SK-N-SH (cell line): Measurements from ENCODE around the gene PITPNM3. TPM values are rescaled to one million over a fixed set of nuclear protein-coding genes. Genes with fewer than 3 reads are reported as not detected.
"Not testable (repeated sequence)": the region's sequence is repeated elsewhere in the genome, so short reads cannot be mapped to it uniquely, and the experiment has no call there.

Experiments
- CTCF ChIA-PET: fragments of 300-600, 350-600 bp; formaldehyde crosslinking; extraction: SDS; loops from one replicate; lab custom pipeline; 2021; lab: Yijun Ruan, JAX
- POLR2A ChIA-PET: fragments of 350-600 bp; sonication (Branson Sonifier 250); formaldehyde crosslinking; extraction: SDS; loops from one replicate; lab custom pipeline; 2020; ENCODE audit warnings: antibody characterized with exemption, inconsistent platforms; lab: Yijun Ruan, JAX
- DNase-seq: peaks from one replicate; pipeline ENCODE4 v3.0.0; 2012
- H2AFZ ChIP-seq: fragments of 200-600 bp; sonication (generic); 2 replicates; pipeline ENCODE4 v1.8.1; 2016; ENCODE audit warnings: antibody characterized with exemption, mild to moderate bottlenecking, low read depth
- H3F3A ChIP-seq: fragments of 200-600 bp; sonication (generic); replicated peaks from 2 replicates; pipeline ENCODE3; 2016; ENCODE audit warnings: antibody characterized with exemption, mild to moderate bottlenecking; ENCODE audit not compliant: insufficient read depth
- H3K27ac ChIP-seq, 2 experiments: fragments of 200-500 bp in 1 of 2; fragments of 200-600 bp in 1 of 2; sonication (Bioruptor generic) in 1 of 2; sonication (generic), shearing (Covaris generic) in 1 of 2; 2 replicates each; pipeline versions ENCODE4 v1.5.1 to v1.6.1; 2014 to 2016; ENCODE audit warnings: low read depth in 2 of 2, inconsistent platforms in 1 of 2, low read length in 1 of 2, mild to moderate bottlenecking in 1 of 2, mixed read lengths in 1 of 2
- H3K27me3 ChIP-seq: fragments of 200-600 bp; sonication (generic), shearing (Covaris generic); 2 replicates; pipeline ENCODE4 v1.6.1; 2016; ENCODE audit warnings: mixed run types; ENCODE audit not compliant: insufficient read depth
- H3K36me3 ChIP-seq, 2 experiments: fragments of 200-500 bp in 1 of 2; fragments of 200-600 bp in 1 of 2; sonication (Bioruptor generic) in 1 of 2; sonication (generic) in 1 of 2; replicated peaks in 1 of 2; 2 replicates each; pipeline versions ENCODE3 to v1.5.1; 2014 to 2016; ENCODE audit warnings: low read length in 1 of 2, mild to moderate bottlenecking in 1 of 2; ENCODE audit not compliant: insufficient read depth in 2 of 2, control insufficient read depth in 1 of 2
- H3K4me1 ChIP-seq, 2 experiments: fragments of 200-500 bp in 1 of 2; fragments of 200-600 bp in 1 of 2; sonication (Bioruptor generic) in 1 of 2; sonication (generic), shearing (Covaris generic) in 1 of 2; 2 replicates each; pipeline versions ENCODE4 v1.5.1 to v1.6.1; 2014 to 2016; ENCODE audit warnings: low read depth in 1 of 2, low read length in 1 of 2, mixed run types in 1 of 2; ENCODE audit not compliant: insufficient read depth in 2 of 2, control insufficient read depth in 1 of 2
- H3K4me2 ChIP-seq: fragments of 200-600 bp; sonication (generic), shearing (Covaris generic); 2 replicates; pipeline ENCODE4 v1.6.1; 2017; ENCODE audit warnings: mixed run types
- H3K4me3 ChIP-seq, 2 experiments: fragments of 200-500 bp in 1 of 2; fragments of 200-600 bp in 1 of 2; sonication (Bioruptor generic) in 1 of 2; sonication (generic), shearing (Covaris generic) in 1 of 2; 2 replicates each; pipeline versions ENCODE4 v1.5.1 to v1.8.1; 2014 to 2016; ENCODE audit warnings: low read depth in 2 of 2, inconsistent platforms in 1 of 2, low read length in 1 of 2, mild to moderate bottlenecking in 1 of 2, mixed read lengths in 1 of 2, moderate library complexity in 1 of 2
- H3K79me2 ChIP-seq: fragments of 200-600 bp; sonication (generic); 2 replicates; pipeline ENCODE4 v1.8.1; 2017; ENCODE audit warnings: mild to moderate bottlenecking; ENCODE audit not compliant: insufficient read depth
- H3K9ac ChIP-seq: fragments of 200-600 bp; sonication (generic); 2 replicates; pipeline ENCODE4 v1.6.1; 2017; ENCODE audit warnings: mixed run types
- H3K9me2 ChIP-seq: fragments of 200-600 bp; sonication (generic); 2 replicates; pipeline ENCODE4 v1.6.1; 2017; ENCODE audit warnings: mixed run types
- H3K9me3 ChIP-seq: fragments of 200-600 bp; sonication (generic); 2 replicates; pipeline ENCODE4 v1.6.1; 2017; ENCODE audit warnings: mixed run types, mild to moderate bottlenecking, moderate library complexity
- H4K20me1 ChIP-seq: fragments of 200-600 bp; sonication (generic); 2 replicates; pipeline ENCODE4 v1.6.1; 2017; ENCODE audit warnings: mild to moderate bottlenecking, mixed run types; ENCODE audit not compliant: insufficient read depth
- CHD2 ChIP-seq: fragments of 150-350 bp; IDR thresholded peaks from 2 replicates; pipeline ENCODE4 v1.6.1; 2018; ENCODE audit warnings: low read length; ENCODE audit not compliant: partially characterized antibody
- CTCF ChIP-seq: fragments of 200-600 bp; sonication (generic); IDR thresholded peaks from 2 replicates; pipeline ENCODE4 v1.6.1; 2017; ENCODE audit warnings: antibody characterized with exemption, mild to moderate bottlenecking, moderate library complexity
- ELF1 ChIP-seq: IDR thresholded peaks from 2 replicates; pipeline ENCODE4 v1.4.0; 2012
- EP300 ChIP-seq, 2 experiments: IDR thresholded peaks; 2 replicates each; pipeline versions ENCODE4 v1.4.0 to v1.6.1; 2012; ENCODE audit warnings: borderline replicate concordance in 1 of 2, low read depth in 1 of 2, low read length in 1 of 2
- EZH2phosphoT487 ChIP-seq: fragments of 200-600 bp; sonication (generic); IDR thresholded peaks from 2 replicates; pipeline ENCODE4 v1.6.1; 2017; ENCODE audit warnings: low read depth, mixed run types, mild to moderate bottlenecking, antibody characterized with exemption, moderate library complexity, borderline replicate concordance
- FOXJ3 ChIP-seq: sonication (generic); formaldehyde crosslinking; IDR thresholded peaks from 2 replicates; pipeline ENCODE4 v1.5.1; 2020; ENCODE audit warnings: mild to moderate bottlenecking, missing genetic modification reagents
- GATA2 ChIP-seq: sonication (generic); formaldehyde crosslinking; IDR thresholded peaks from 2 replicates; pipeline ENCODE4 v1.5.0; 2020; ENCODE audit warnings: mild to moderate bottlenecking, missing genetic modification reagents
- NRF1 ChIP-seq: IDR thresholded peaks from 2 replicates; pipeline ENCODE4 v1.6.1; 2012; ENCODE audit warnings: low read depth, mild to moderate bottlenecking, low read length
- PBX3 ChIP-seq: IDR thresholded peaks from 2 replicates; pipeline ENCODE4; 2012
- RFX5 ChIP-seq: IDR thresholded peaks from 2 replicates; pipeline ENCODE4 v1.6.1; 2012; ENCODE audit warnings: mild to moderate bottlenecking, improper control_type of control experiment, low read length
- TAF1 ChIP-seq: IDR thresholded peaks from 2 replicates; pipeline ENCODE4 v1.6.1; 2012; ENCODE audit warnings: low read depth, mild to moderate bottlenecking, low read length, moderate library complexity, borderline replicate concordance
- TEAD4 ChIP-seq: IDR thresholded peaks from 2 replicates; pipeline ENCODE4 v1.4.0; 2012; ENCODE audit warnings: mild to moderate bottlenecking, borderline replicate concordance; ENCODE audit not compliant: insufficient read depth
- YY1 ChIP-seq: IDR thresholded peaks from 2 replicates; pipeline ENCODE4 v1.4.0; 2012; ENCODE audit warnings: low read depth, mild to moderate bottlenecking
- WGBS: methylation state at CpG from one replicate; pipeline ENCODE4 v1.1.6; 2017; ENCODE audit warnings: low lambda C conversion rate; 5-methylcytosine and 5-hydroxymethylcytosine counted together
- polyA plus RNA-seq, 3 experiments: library from polyadenylated mRNA; depleted of rRNA; stranded (reverse); fragments of >200 nt; gene quantifications; 2 replicates each; pipeline ENCODE4 v1.2.3, GENCODE V29; 2012
- TF ChIP-seq, protein P1 (sequence below): IDR thresholded peaks from 2 replicates; pipeline ENCODE4 v1.6.1; 2012; ENCODE audit warnings: mild to moderate bottlenecking, low read depth, low read length, moderate library complexity

PITPNM3 gene
- polyA plus RNA-seq, 1 of the 3 experiments (the other 2 are of a cell fraction) = 0.82 TPM

- H3K9me2 ChIP-seq = no peaks in the 10 kb centered on the region
- H3K9ac ChIP-seq = no peak overlapping the region
- no peak overlapping the region for H3K4me3 ChIP-seq
- no peak overlapping the region for H2AFZ ChIP-seq
- H3K36me3 ChIP-seq = no peaks in the 10 kb centered on the region
- WGBS = 75% methylated on average over 5 of the region's 5 CpGs
- H3K9me3 ChIP-seq = no peaks in the 10 kb centered on the region
- H3F3A ChIP-seq = no peaks in the 10 kb centered on the region
- no peak for DNase-seq
- no peak overlapping the region for H3K27ac ChIP-seq
- no peak overlapping the region for H3K4me2 ChIP-seq
- H4K20me1 ChIP-seq = no peaks in the 10 kb centered on the region
- TF ChIP-seq EZH2phosphoT487 = no peak
- no peak for TF ChIP-seq YY1
- ChIA-PET CTCF (interaction anchor here (1.7 kb wide), 1 partner anchor 13 kb away, joined by 9 read pairs; no protein-coding TSS in a partner anchor), POLR2A (no interaction called here)
- H3K27me3 ChIP-seq = no peaks in the 10 kb centered on the region
- no peaks in the 10 kb centered on the region for H3K79me2 ChIP-seq
- H3K4me1 ChIP-seq = peaks cover 0 to 9% of the 10 kb centered on the region in 2 experiments; a peak in 1 of 4 replicates
These were observed 70.5 kb downstream of the PITPNM3 start for GRCh38 chr17:6485646-6486412.

DNA sequence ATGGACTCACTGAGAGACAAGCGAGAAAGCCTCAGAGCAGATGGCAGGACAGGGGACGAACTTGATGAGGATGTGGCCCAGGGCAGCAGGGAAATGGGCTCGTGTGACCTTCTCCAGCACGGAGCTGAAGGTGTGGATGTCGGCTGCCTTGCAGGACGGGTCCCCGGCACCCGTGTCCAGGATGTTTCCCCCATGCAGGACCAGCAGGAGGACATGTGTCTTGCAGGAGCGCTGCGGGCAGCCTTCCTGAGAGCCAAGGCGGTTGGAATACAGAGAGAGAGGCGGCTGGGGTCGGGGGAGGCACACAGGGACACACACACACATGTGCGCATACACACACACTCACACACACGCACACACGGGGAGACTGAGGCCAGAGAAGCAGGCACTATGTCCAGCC is 72.8 kb downstream of the PITPNM3 start:
- no peak overlapping the region for H3K4me2 ChIP-seq
- POLR2A ChIA-PET = no interaction called here
- H3K9me2 ChIP-seq = no peaks in the 10 kb centered on the region
- H3K9me3 ChIP-seq = no peaks in the 10 kb centered on the region
- CTCF ChIA-PET = interaction anchor here (3.5 kb wide), 1 partner anchor 10 kb away, joined by 17 read pairs; no protein-coding TSS in a partner anchor
- H3K9ac ChIP-seq = no peak overlapping the region
- H3K27ac ChIP-seq = no peak overlapping the region
- H2AFZ ChIP-seq = no peak overlapping the region
- no peaks in the 10 kb centered on the region for H3K27me3 ChIP-seq
- WGBS = 72% methylated on average over 8 of the region's 16 CpGs
- no peaks in the 10 kb centered on the region for H4K20me1 ChIP-seq
- no peaks in the 10 kb centered on the region for H3K79me2 ChIP-seq
- peaks cover 0 to 25% of the 10 kb centered on the region in 2 experiments; a peak in 1 of 4 replicates for H3K4me1 ChIP-seq
- H3F3A ChIP-seq = no peaks in the 10 kb centered on the region
- TF ChIP-seq TEAD4 = no peak
- TF ChIP-seq, protein P1, sequence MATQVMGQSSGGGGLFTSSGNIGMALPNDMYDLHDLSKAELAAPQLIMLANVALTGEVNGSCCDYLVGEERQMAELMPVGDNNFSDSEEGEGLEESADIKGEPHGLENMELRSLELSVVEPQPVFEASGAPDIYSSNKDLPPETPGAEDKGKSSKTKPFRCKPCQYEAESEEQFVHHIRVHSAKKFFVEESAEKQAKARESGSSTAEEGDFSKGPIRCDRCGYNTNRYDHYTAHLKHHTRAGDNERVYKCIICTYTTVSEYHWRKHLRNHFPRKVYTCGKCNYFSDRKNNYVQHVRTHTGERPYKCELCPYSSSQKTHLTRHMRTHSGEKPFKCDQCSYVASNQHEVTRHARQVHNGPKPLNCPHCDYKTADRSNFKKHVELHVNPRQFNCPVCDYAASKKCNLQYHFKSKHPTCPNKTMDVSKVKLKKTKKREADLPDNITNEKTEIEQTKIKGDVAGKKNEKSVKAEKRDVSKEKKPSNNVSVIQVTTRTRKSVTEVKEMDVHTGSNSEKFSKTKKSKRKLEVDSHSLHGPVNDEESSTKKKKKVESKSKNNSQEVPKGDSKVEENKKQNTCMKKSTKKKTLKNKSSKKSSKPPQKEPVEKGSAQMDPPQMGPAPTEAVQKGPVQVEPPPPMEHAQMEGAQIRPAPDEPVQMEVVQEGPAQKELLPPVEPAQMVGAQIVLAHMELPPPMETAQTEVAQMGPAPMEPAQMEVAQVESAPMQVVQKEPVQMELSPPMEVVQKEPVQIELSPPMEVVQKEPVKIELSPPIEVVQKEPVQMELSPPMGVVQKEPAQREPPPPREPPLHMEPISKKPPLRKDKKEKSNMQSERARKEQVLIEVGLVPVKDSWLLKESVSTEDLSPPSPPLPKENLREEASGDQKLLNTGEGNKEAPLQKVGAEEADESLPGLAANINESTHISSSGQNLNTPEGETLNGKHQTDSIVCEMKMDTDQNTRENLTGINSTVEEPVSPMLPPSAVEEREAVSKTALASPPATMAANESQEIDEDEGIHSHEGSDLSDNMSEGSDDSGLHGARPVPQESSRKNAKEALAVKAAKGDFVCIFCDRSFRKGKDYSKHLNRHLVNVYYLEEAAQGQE = no peak
- no peak for TF ChIP-seq RFX5
- TF ChIP-seq EP300 (IDR thresholded peaks at IDR 0.05; ENCODE audit: borderline replicate concordance in 1 of 2, low read depth in 1 of 2, low read length in 1 of 2) = no peak
- TF ChIP-seq GATA2 (CRISPR knock-in tag) = no peak
- TF ChIP-seq NRF1 = no peak
- TF ChIP-seq FOXJ3 (CRISPR knock-in tag) = no peak
- no peak for TF ChIP-seq CHD2
- no peak for TF ChIP-seq TAF1
- no peak for TF ChIP-seq PBX3
- TF ChIP-seq ELF1 = no peak
- TF ChIP-seq CTCF = no peak
- TF ChIP-seq, all 33 proteins: peak for 0
- DNase-seq = no peak
- no peak overlapping the region for H3K4me3 ChIP-seq
- no peaks in the 10 kb centered on the region for H3K36me3 ChIP-seq

DNA sequence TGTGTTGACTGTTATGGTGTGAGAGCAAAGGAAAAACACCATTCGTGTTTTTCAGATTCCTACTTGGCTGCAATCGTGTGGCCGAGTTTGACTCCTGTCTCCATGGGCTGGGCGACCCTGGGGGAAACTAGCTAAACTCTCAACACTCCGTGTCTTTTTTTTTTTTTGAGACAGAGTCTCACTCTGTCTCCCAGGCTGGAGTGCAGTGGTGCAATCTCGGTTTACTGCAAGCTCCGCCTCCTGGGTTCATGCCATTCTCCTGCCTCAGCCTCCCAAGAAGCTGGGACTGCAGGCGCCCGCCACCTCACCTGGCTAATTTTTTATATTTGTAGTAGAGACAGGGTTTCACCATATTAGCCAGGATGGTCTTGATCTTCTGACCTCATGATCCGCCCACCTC is 73.6 kb downstream of the PITPNM3 start:
- POLR2A ChIA-PET, H3K27me3 ChIP-seq, H3F3A ChIP-seq, H3K4me2 ChIP-seq, H3K9me3 ChIP-seq, DNase-seq, H3K9me2 ChIP-seq, H3K36me3 ChIP-seq, H3K9ac ChIP-seq, H3K79me2 ChIP-seq, H2AFZ ChIP-seq, H3K4me3 ChIP-seq, H3K27ac ChIP-seq, H4K20me1 ChIP-seq: not testable (repeated sequence)
- WGBS = 78% methylated on average over 10 of the region's 10 CpGs
- H3K4me1 ChIP-seq = peaks cover 0 to 23% of the 10 kb centered on the region in 2 experiments; a peak in 1 of 4 replicates
- CTCF ChIA-PET = interaction anchor here (3.5 kb wide), 1 partner anchor 9 kb away, joined by 17 read pairs; no protein-coding TSS in a partner anchor
